D721Med (cell line): ENCODE data around the gene RIPK3.
A peak's percentile ranks its signal among the peaks of the same experiment; 100 is the strongest.

ENCODE experiments used
- DNase-seq: peaks from one replicate; pipeline ENCODE4 v3.0.0; 2011; ENCODE audit warnings: low spot score; ENCODE audit not compliant: insufficient read length
- FAIRE-seq: peaks from 2 replicates; lab custom pipeline; 2011; peaks lifted over from hg19 to GRCh38; lab: Jason Lieb, UNC
- CTCF ChIP-seq: IDR thresholded peaks from 2 replicates; pipeline ENCODE4 v1.5.1; 2012; ENCODE audit warnings: mild to moderate bottlenecking, control low read depth; ENCODE audit not compliant: insufficient read depth; ENCODE audit errors: missing control alignments

RIPK3 gene

GRCh38 chr14:24368562-24369252 lies 28.9 kb upstream of the RIPK3 start:
- peak; percentile 77 for DNase-seq
- TF ChIP-seq CTCF: no peak
- FAIRE-seq: no peak

GRCh38 chr14:24368212-24368561 lies 28.4 kb upstream of the RIPK3 start:
- FAIRE-seq: no peak
- TF ChIP-seq CTCF: no peak
- DNase-seq: no peak

- DNase-seq: peak; percentile 70
- FAIRE-seq: no peak
- no peak for TF ChIP-seq CTCF
Measured at GRCh38 chr14:24367514-24368211, 27.9 kb upstream of the RIPK3 start, which contains the start of gene NFATC4. Gene NFATC4, plus strand, starts transcription at chr14:24368184. Its CDS starts 157 bp downstream, at chr14:24368341.

- DNase-seq (peak; percentile 47), FAIRE-seq (no peak)
- no peak for TF ChIP-seq CTCF
Measured at GRCh38 chr14:24366721-24367513, 27.1 kb upstream of the RIPK3 start.

GRCh38 chr14:24366413-24366720 lies 26.6 kb upstream of the RIPK3 start:
- DNase-seq (no peak), FAIRE-seq (no peak)
- TF ChIP-seq CTCF: no peak

GRCh38 chr14:24365600-24366412 lies 26.0 kb upstream of the RIPK3 start:
- FAIRE-seq (no peak), DNase-seq (no peak)
- peak; percentile 67 for TF ChIP-seq CTCF
